Vagina (tissue), 2 donors: ENCODE measurements around the gene LTK. TPM values are rescaled to one million over a fixed set of nuclear protein-coding genes. Genes with fewer than 3 reads are reported as not detected.
A peak's percentile ranks its signal among the peaks of the same experiment; 100 is the strongest.

Experiments used
- DNase-seq, 2 donors: peaks; one replicate each; pipeline ENCODE4 v3.0.0-alpha.2; 2017; ENCODE audit errors: extremely low spot score in 2 of 2
- H3K27ac ChIP-seq: fragments of 200-600 bp; sonication (generic); one replicate; pipeline ENCODE4 v1.5.1; 2019
- H3K27me3 ChIP-seq: fragments of 200-600 bp; sonication (generic); one replicate; pipeline ENCODE4 v1.5.1; 2019
- H3K36me3 ChIP-seq, 2 donors: fragments of 200-600 bp; sonication (generic); one replicate each; pipeline ENCODE4 v1.5.1; 2017 to 2019
- H3K4me1 ChIP-seq: fragments of 200-600 bp; sonication (generic); one replicate; pipeline ENCODE4 v1.5.1; 2019
- H3K4me3 ChIP-seq, 2 donors: fragments of 200-600 bp; sonication (generic); 1 replicate in 1 of 2; 2 replicates in 1 of 2; pipeline ENCODE4 v1.5.1; 2016 to 2019
- H3K9me3 ChIP-seq: fragments of 200-600 bp; sonication (generic); one replicate; pipeline ENCODE4 v1.5.1; 2019
- POLR2A ChIP-seq, 2 donors: fragments of 450-650 bp; IDR thresholded peaks; one replicate each; pipeline ENCODE4 v1.6.1; 2017; ENCODE audit warnings: antibody characterized with exemption in 2 of 2, mild to moderate bottlenecking in 2 of 2, moderate library complexity in 2 of 2
- POLR2AphosphoS5 ChIP-seq, 2 donors: sonication (generic); formaldehyde crosslinking; IDR thresholded peaks; one replicate each; pipeline ENCODE4 v1.9.0; 2017; ENCODE audit warnings: antibody characterized with exemption in 2 of 2, mild to moderate bottlenecking in 2 of 2, low read depth in 1 of 2; ENCODE audit not compliant: insufficient read depth in 1 of 2
- intact Hi-C: fragments of 100-400 bp; cut with DNase I; formaldehyde crosslinking; loops from one replicate; pipeline ENCODE4 v1.15.1; 2023
- total RNA-seq: library from RNA; depleted of rRNA; stranded (reverse); fragments of >200 nt; gene quantifications from one replicate; pipeline ENCODE4 v1.2.3, GENCODE V29; 2016
- TF ChIP-seq, protein P1 (sequence below), 3 experiments: fragments of 450-650 bp in 2 of 3; fragments of 200-600 bp in 1 of 3; sonication (generic) in 1 of 3; IDR thresholded peaks; one replicate each; pipeline ENCODE4 v1.5.1; 2017 to 2019; ENCODE audit warnings: antibody characterized with exemption in 3 of 3, mild to moderate bottlenecking in 2 of 3, moderate library complexity in 2 of 3

Gene LTK
- 1.5 TPM for total RNA-seq

DNA sequence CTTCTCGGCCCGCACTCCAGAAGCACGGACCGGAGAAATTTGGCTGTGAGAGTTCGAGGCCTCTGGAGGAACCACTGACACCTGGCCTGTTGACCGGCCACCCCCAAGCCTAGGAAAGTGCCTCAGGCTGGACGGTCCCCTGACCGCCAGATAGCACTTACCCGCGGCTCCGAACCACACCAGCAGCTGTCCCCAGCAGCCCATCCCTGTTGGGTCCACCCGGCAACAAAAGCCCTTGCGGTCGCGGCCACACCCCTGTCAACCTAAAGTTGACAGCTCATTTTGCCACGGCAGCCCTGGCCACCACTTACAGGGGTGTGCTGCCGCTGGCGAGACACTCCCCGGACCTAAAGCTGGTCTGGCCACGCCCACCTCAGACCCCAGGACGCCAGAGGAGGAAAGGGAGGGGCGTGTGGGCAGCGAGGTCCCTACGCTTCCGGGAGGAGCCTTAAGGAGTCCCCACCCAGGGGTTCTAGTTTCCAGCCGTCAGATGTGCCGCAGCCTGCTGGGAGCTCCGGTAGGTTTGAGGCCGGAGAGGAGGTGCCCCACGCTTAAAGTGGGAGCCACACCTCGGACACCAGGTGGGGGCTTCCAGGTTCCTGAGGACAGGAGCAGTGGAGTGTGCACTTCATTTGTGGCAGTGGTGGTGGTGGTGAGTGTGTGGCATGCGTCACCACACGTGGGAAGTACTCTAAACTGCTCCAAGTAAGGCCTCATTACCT lies at the start of gene LTK:
TSS of gene LTK (minus strand) at position 322 of the 722 bp plus-strand sequence. CDS start at position 204, 118 bp downstream.
- DNase-seq: no peak
- H3K9me3 ChIP-seq: no peaks in the 10 kb centered on the region
- peak within 1 kb of the TSS; percentile 35 to 40 for H3K4me3 ChIP-seq
- peaks cover 32% of the 10 kb centered on the region for H3K4me1 ChIP-seq
- no peak within 1 kb of the TSS for H3K27ac ChIP-seq
- intact Hi-C loops: no loop called here
- TF ChIP-seq POLR2AphosphoS5 (IDR thresholded peaks at IDR 0.05; ENCODE audit: insufficient read depth in 1 of 2, low read depth in 1 of 2) (no peak), POLR2A (IDR thresholded peaks at IDR 0.05) (no peak)
- TF ChIP-seq, protein P1, sequence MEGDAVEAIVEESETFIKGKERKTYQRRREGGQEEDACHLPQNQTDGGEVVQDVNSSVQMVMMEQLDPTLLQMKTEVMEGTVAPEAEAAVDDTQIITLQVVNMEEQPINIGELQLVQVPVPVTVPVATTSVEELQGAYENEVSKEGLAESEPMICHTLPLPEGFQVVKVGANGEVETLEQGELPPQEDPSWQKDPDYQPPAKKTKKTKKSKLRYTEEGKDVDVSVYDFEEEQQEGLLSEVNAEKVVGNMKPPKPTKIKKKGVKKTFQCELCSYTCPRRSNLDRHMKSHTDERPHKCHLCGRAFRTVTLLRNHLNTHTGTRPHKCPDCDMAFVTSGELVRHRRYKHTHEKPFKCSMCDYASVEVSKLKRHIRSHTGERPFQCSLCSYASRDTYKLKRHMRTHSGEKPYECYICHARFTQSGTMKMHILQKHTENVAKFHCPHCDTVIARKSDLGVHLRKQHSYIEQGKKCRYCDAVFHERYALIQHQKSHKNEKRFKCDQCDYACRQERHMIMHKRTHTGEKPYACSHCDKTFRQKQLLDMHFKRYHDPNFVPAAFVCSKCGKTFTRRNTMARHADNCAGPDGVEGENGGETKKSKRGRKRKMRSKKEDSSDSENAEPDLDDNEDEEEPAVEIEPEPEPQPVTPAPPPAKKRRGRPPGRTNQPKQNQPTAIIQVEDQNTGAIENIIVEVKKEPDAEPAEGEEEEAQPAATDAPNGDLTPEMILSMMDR (IDR thresholded peaks at IDR 0.05): no peak
- H3K27me3 ChIP-seq: peaks cover 5% of the 10 kb centered on the region
- H3K36me3 ChIP-seq: peaks cover 0 to 5% of the 10 kb centered on the region in 2 donors

DNA sequence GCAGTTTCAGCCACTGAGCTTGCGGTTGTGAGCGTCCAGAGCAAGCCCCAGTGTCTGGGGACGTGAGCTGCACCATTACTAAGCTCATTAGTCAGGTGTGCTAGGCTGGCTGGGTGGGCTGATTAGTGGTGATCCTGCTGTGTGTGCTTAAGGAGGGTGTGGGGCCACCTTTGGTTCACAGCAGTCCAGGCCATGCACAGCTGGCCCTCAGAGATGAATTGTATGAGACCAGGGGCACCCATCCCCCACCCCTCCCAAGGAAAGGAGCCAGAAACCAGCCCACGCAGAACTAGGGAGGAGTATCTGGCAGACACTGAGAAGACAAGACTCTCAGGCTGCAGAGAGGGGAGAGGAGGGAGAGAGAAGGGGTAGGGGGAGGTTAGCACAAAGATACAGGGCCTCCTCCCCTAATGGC lies 49.2 kb upstream of the LTK start:
- H3K36me3 ChIP-seq: peaks cover 0 to 1% of the 10 kb centered on the region in 2 donors
- no peak for DNase-seq
- H3K4me1 ChIP-seq: peaks cover 24% of the 10 kb centered on the region
- no peak overlapping the region for H3K27ac ChIP-seq
- H3K27me3 ChIP-seq: no peaks in the 10 kb centered on the region
- H3K9me3 ChIP-seq: no peaks in the 10 kb centered on the region
- intact Hi-C loops: no loop called here
- H3K4me3 ChIP-seq: no peak overlapping the region
- TF ChIP-seq POLR2A (IDR thresholded peaks at IDR 0.05) (no peak), POLR2AphosphoS5 (IDR thresholded peaks at IDR 0.05; ENCODE audit: insufficient read depth in 1 of 2, low read depth in 1 of 2) (no peak)
- TF ChIP-seq, protein P1 (IDR thresholded peaks at IDR 0.05): no peak

DNA sequence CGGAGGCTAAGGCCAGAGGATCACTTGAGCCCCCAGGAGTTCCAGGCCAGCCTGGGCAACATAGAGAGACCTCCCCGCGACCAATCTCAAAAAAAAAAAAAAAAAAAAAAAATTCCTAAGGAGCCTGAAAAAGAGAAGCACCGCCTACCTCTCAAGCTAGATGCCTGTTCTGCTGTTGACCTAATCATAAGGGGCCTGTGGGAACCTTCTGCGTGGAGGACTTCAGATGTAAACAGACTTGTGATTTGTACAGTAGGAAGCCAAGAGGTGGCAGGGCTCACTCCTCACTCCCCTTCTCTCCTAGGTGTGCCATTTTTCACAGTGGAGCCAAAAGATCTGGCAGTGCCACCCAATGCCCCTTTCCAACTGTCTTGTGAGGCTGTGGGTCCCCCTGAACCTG lies 48.6 kb upstream of the LTK start:
- TF ChIP-seq POLR2AphosphoS5 (IDR thresholded peaks at IDR 0.05; ENCODE audit: insufficient read depth in 1 of 2, low read depth in 1 of 2) (no peak), POLR2A (IDR thresholded peaks at IDR 0.05) (no peak)
- TF ChIP-seq, protein P1 (IDR thresholded peaks at IDR 0.05): no peak
- H3K36me3 ChIP-seq: no peaks in the 10 kb centered on the region
- no peak overlapping the region for H3K4me3 ChIP-seq
- intact Hi-C loops: no loop called here
- no peak for DNase-seq
- H3K9me3 ChIP-seq: no peaks in the 10 kb centered on the region
- H3K27ac ChIP-seq: no peak overlapping the region
- no peaks in the 10 kb centered on the region for H3K27me3 ChIP-seq
- peaks cover 27% of the 10 kb centered on the region for H3K4me1 ChIP-seq

DNA sequence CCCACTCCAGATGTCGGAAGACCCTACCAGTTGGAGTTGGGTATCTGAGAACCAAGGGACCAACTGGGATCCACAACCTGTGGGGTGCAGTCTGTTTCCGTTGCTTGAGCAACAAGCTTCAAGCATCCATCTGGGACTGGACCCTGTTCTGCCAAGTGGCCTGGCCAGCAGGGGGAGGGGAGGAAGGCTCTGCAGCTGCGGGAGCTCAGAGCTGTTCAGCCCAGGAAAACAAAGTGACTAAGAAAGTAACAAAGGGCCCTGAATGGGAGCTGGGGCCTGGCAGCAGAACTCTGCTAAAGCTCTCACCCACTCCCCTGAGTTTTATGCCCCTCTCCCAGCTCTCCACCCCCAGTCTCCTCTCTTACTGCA lies 48.1 kb upstream of the LTK start:
- H3K27me3 ChIP-seq: no peaks in the 10 kb centered on the region
- no peak for DNase-seq
- no peak overlapping the region for H3K4me3 ChIP-seq
- no peak overlapping the region for H3K27ac ChIP-seq
- no peaks in the 10 kb centered on the region for H3K36me3 ChIP-seq
- TF ChIP-seq, protein P1 (IDR thresholded peaks at IDR 0.05): no peak
- TF ChIP-seq POLR2A (IDR thresholded peaks at IDR 0.05) (no peak), POLR2AphosphoS5 (IDR thresholded peaks at IDR 0.05; ENCODE audit: insufficient read depth in 1 of 2, low read depth in 1 of 2) (no peak)
- H3K4me1 ChIP-seq: peaks cover 27% of the 10 kb centered on the region
- intact Hi-C loops: no loop called here
- no peaks in the 10 kb centered on the region for H3K9me3 ChIP-seq

DNA sequence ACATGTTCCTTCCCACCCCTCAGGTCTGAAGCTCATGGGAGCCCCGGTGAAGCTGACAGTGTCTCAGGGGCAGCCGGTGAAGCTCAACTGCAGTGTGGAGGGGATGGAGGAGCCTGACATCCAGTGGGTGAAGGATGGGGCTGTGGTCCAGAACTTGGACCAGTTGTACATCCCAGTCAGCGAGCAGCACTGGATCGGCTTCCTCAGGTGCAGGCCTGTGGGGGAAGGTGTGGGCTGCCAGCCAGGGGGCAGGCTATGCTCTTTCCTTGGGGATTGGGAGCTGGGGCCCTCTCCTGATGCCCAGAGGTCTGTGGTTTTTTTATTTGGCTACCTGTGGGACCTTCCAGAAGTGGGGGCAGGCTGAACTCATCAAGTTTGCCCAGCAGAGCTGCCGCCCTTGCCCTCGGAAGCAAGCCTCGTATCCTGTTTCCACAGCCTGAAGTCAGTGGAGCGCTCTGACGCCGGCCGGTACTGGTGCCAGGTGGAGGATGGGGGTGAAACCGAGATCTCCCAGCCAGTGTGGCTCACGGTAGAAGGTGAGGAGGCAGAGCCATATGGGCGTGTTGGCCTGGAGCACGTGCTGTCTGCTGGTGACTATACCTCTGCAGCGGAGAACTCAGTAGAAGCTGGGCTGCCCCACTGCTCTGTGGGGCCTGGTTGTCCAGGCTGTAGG lies 47.6 kb upstream of the LTK start:
- TF ChIP-seq, protein P1 (IDR thresholded peaks at IDR 0.05): no peak
- TF ChIP-seq POLR2AphosphoS5 (IDR thresholded peaks at IDR 0.05; ENCODE audit: insufficient read depth in 1 of 2, low read depth in 1 of 2) (no peak), POLR2A (IDR thresholded peaks at IDR 0.05) (no peak)
- peaks cover 27% of the 10 kb centered on the region for H3K4me1 ChIP-seq
- H3K4me3 ChIP-seq: no peak overlapping the region
- H3K9me3 ChIP-seq: no peaks in the 10 kb centered on the region
- H3K27me3 ChIP-seq: no peaks in the 10 kb centered on the region
- H3K27ac ChIP-seq: no peak overlapping the region
- no peaks in the 10 kb centered on the region for H3K36me3 ChIP-seq
- intact Hi-C loops: no loop called here
- DNase-seq: no peak
